Karpas-422 (cell line): ENCODE data around the gene POLD2. TPM values are rescaled to one million over a fixed set of nuclear protein-coding genes. Genes with fewer than 3 reads are reported as not detected.

Source experiments
- DNase-seq: peaks from one replicate; pipeline ENCODE4 v3.0.0-alpha.2; 2015
- H2AFZ ChIP-seq: fragments of 200-600 bp; sonication (generic); 2 replicates; pipeline ENCODE4 v1.6.1; 2014; ENCODE audit warnings: antibody characterized with exemption, low read length, mixed read lengths
- H3K27ac ChIP-seq: fragments of 200-600 bp; sonication (generic); 2 replicates; pipeline ENCODE4 v1.5.1; 2014; ENCODE audit warnings: mild to moderate bottlenecking, low read length, moderate library complexity
- H3K27me3 ChIP-seq: fragments of 200-600 bp; sonication (generic); 2 replicates; pipeline ENCODE4 v1.6.1; 2014; ENCODE audit warnings: low read length, mixed read lengths
- H3K36me3 ChIP-seq: fragments of 200-600 bp; sonication (generic); 2 replicates; pipeline ENCODE4 v1.6.1; 2014; ENCODE audit warnings: low read length, mixed read lengths; ENCODE audit not compliant: insufficient read depth
- H3K4me1 ChIP-seq: fragments of 200-600 bp; sonication (generic); 2 replicates; pipeline ENCODE4 v1.6.1; 2014; ENCODE audit warnings: mild to moderate bottlenecking, low read length, mixed read lengths
- H3K4me2 ChIP-seq: fragments of 200-600 bp; sonication (generic); 2 replicates; pipeline ENCODE4 v1.6.1; 2014; ENCODE audit warnings: low read length, low read depth, mild to moderate bottlenecking; ENCODE audit not compliant: poor library complexity, severe bottlenecking
- H3K4me3 ChIP-seq: fragments of 200-600 bp; sonication (generic); 2 replicates; pipeline ENCODE4 v1.5.1; 2014; ENCODE audit warnings: mild to moderate bottlenecking, antibody characterized with exemption, low read length, mixed read lengths
- H3K79me2 ChIP-seq: fragments of 200-600 bp; sonication (generic); 2 replicates; pipeline ENCODE4 v1.6.1; 2014; ENCODE audit warnings: mild to moderate bottlenecking, low read length, mixed read lengths
- H3K9ac ChIP-seq: fragments of 200-600 bp; sonication (generic); 2 replicates; pipeline ENCODE4 v1.6.0; 2014; ENCODE audit warnings: low read length
- H3K9me2 ChIP-seq: fragments of 200-600 bp; sonication (generic), shearing (Covaris generic); replicated peaks from 2 replicates; pipeline ENCODE4 v1.6.0; 2014; ENCODE audit warnings: mild to moderate bottlenecking, low read length, moderate library complexity; ENCODE audit not compliant: insufficient read depth
- H3K9me3 ChIP-seq: fragments of 300-700, 200-600 bp; sonication (generic); 2 replicates; pipeline ENCODE4 v1.6.1; 2014; ENCODE audit warnings: low read length, mixed read lengths
- H4K20me1 ChIP-seq: fragments of 200-600 bp; sonication (generic); 2 replicates; pipeline ENCODE4 v1.6.1; 2014; ENCODE audit warnings: mild to moderate bottlenecking, antibody characterized with exemption, low read length, low read depth; ENCODE audit not compliant: insufficient read depth
- total RNA-seq: library from RNA; depleted of rRNA; stranded (reverse); fragments of >200 nt; shearing (Covaris generic); gene quantifications from 2 replicates; pipeline ENCODE4 v1.2.3, GENCODE V29; 2014; ENCODE audit warnings: low replicate concordance

POLD2 gene
- total RNA-seq, 1 experiment from 2014 or later = 165 TPM

- Histone ChIP-seq H2AFZ (no peak overlapping the region), H3K4me1 (peaks cover 18% of the 10 kb centered on the region), H3K9me2 (no peaks in the 10 kb centered on the region), H3K4me3 (no peak overlapping the region), H3K9ac (no peak overlapping the region), H3K27me3 (no peaks in the 10 kb centered on the region), H3K9me3 (no peaks in the 10 kb centered on the region), H4K20me1 (no peaks in the 10 kb centered on the region), H3K4me2 (no peak overlapping the region), H3K79me2 (peaks cover 6% of the 10 kb centered on the region), H3K36me3 (no peaks in the 10 kb centered on the region), H3K27ac (no peak overlapping the region)
- no peak for DNase-seq
Measured at GRCh38 chr7:44086627-44087026, 36.7 kb downstream of the POLD2 start.

GRCh38 chr7:44085546-44085945, 37.8 kb downstream of the POLD2 start:
- Histone ChIP-seq H3K4me1 (peaks cover 28% of the 10 kb centered on the region), H3K4me2 (no peak overlapping the region), H4K20me1 (no peaks in the 10 kb centered on the region), H3K27me3 (no peaks in the 10 kb centered on the region), H3K9me3 (no peaks in the 10 kb centered on the region), H3K9ac (no peak overlapping the region), H3K36me3 (0 out of 2 replicates have a peak, but pooled peaks cover 3% of the 10 kb centered on the region), H3K79me2 (peaks cover 15% of the 10 kb centered on the region), H3K27ac (no peak overlapping the region), H3K9me2 (no peaks in the 10 kb centered on the region), H3K4me3 (no peak overlapping the region), H2AFZ (no peak overlapping the region)
- no peak for DNase-seq

GRCh38 chr7:44084701-44085100, 38.6 kb downstream of the POLD2 start:
- Histone ChIP-seq H4K20me1 (no peaks in the 10 kb centered on the region), H3K9me3 (no peaks in the 10 kb centered on the region), H3K4me2 (no peak overlapping the region), H3K36me3 (peaks cover 9% of the 10 kb centered on the region; the same call in 1 of the 2 replicates), H3K27me3 (no peaks in the 10 kb centered on the region), H3K4me1 (peaks cover 37% of the 10 kb centered on the region), H3K4me3 (no peak overlapping the region), H2AFZ (no peak overlapping the region), H3K9ac (no peak overlapping the region), H3K9me2 (no peaks in the 10 kb centered on the region), H3K79me2 (peaks cover 16% of the 10 kb centered on the region), H3K27ac (no peak overlapping the region)
- DNase-seq = no peak

GRCh38 chr7:44083796-44084195, 39.6 kb downstream of the POLD2 start:
- Histone ChIP-seq H3K4me1 (peaks cover 38% of the 10 kb centered on the region), H3K36me3 (peaks cover 17% of the 10 kb centered on the region), H4K20me1 (no peaks in the 10 kb centered on the region), H3K27ac (no peak overlapping the region), H3K9me3 (no peaks in the 10 kb centered on the region), H3K4me2 (no peak overlapping the region), H3K9ac (no peak overlapping the region), H3K9me2 (no peaks in the 10 kb centered on the region), H3K27me3 (no peaks in the 10 kb centered on the region), H2AFZ (no peak overlapping the region), H3K79me2 (peaks cover 16% of the 10 kb centered on the region), H3K4me3 (no peak overlapping the region)
- no peak for DNase-seq

- Histone ChIP-seq H4K20me1 (no peaks in the 10 kb centered on the region), H3K4me1 (peaks cover 38% of the 10 kb centered on the region), H3K79me2 (peaks cover 16% of the 10 kb centered on the region), H3K4me3 (peak overlapping the region; percentile 78), H3K36me3 (peaks cover 29% of the 10 kb centered on the region), H3K9me2 (no peaks in the 10 kb centered on the region), H3K9me3 (no peaks in the 10 kb centered on the region), H3K9ac (peak overlapping the region; percentile 83), H3K4me2 (peak overlapping the region; percentile 90), H2AFZ (peak overlapping the region; percentile 75; the same call in 1 of the 2 replicates), H3K27me3 (no peaks in the 10 kb centered on the region), H3K27ac (peak overlapping the region; percentile 45)
- DNase-seq = peak; percentile 100
Measured at GRCh38 chr7:44082541-44083207, 40.7 kb downstream of the POLD2 start.

GRCh38 chr7:44081266-44081748, 42.0 kb downstream of the POLD2 start:
- Histone ChIP-seq H3K9me2 (no peaks in the 10 kb centered on the region), H3K27me3 (no peaks in the 10 kb centered on the region), H3K36me3 (peaks cover 30% of the 10 kb centered on the region), H3K9ac (peak overlapping the region; percentile 83), H3K27ac (peak overlapping the region; percentile 85), H3K4me1 (peaks cover 38% of the 10 kb centered on the region), H3K4me3 (peak overlapping the region; percentile 81), H3K4me2 (peak overlapping the region; percentile 94), H2AFZ (no peak overlapping the region), H3K9me3 (no peaks in the 10 kb centered on the region), H4K20me1 (no peaks in the 10 kb centered on the region), H3K79me2 (peaks cover 16% of the 10 kb centered on the region)
- DNase-seq = peak; percentile 75

GRCh38 chr7:44080686-44081265, 42.6 kb downstream of the POLD2 start:
- no peaks in the 10 kb centered on the region for H3K9me2 ChIP-seq
- peaks cover 38% of the 10 kb centered on the region for H3K4me1 ChIP-seq
- peak overlapping the region; percentile 94 for H3K4me2 ChIP-seq
- H3K27ac ChIP-seq = peak overlapping the region; percentile 85
- H3K9me3 ChIP-seq = no peaks in the 10 kb centered on the region
- H4K20me1 ChIP-seq = no peaks in the 10 kb centered on the region
- peak overlapping the region; percentile 81 for H3K4me3 ChIP-seq
- H3K27me3 ChIP-seq = no peaks in the 10 kb centered on the region
- H2AFZ ChIP-seq = no peak overlapping the region
- peaks cover 16% of the 10 kb centered on the region for H3K79me2 ChIP-seq
- H3K9ac ChIP-seq = peak overlapping the region; percentile 83
- H3K36me3 ChIP-seq = peaks cover 30% of the 10 kb centered on the region
- DNase-seq = no peak

- Histone ChIP-seq H3K79me2 (peaks cover 16% of the 10 kb centered on the region), H3K4me1 (peaks cover 38% of the 10 kb centered on the region), H3K36me3 (peaks cover 30% of the 10 kb centered on the region), H4K20me1 (no peaks in the 10 kb centered on the region), H3K4me2 (peak overlapping the region; percentile 94), H3K27me3 (no peaks in the 10 kb centered on the region), H3K9ac (peak overlapping the region; percentile 83), H3K9me2 (no peaks in the 10 kb centered on the region), H3K4me3 (peak overlapping the region; percentile 81; the same call in 1 of the 2 replicates), H3K27ac (peak overlapping the region; percentile 85), H3K9me3 (no peaks in the 10 kb centered on the region), H2AFZ (no peak overlapping the region)
- DNase-seq = no peak
Measured at GRCh38 chr7:44080118-44080517, 43.2 kb downstream of the POLD2 start.
